ENCODE measurements around the gene KCNN3.
A peak's percentile ranks its signal among the peaks of the same experiment; 100 is the strongest.

Gene KCNN3

GRCh38 chr1:154747740-154748404, 122.2 kb downstream of the KCNN3 start:
- DNase-seq, result peak; percentile 6 to 52 (median 48)

GRCh38 chr1:154747380-154747739, 122.7 kb downstream of the KCNN3 start:
- no peak for DNase-seq

- DNase-seq, result no peak
Observed at GRCh38 chr1:154746622-154747299, 123.3 kb downstream of the KCNN3 start.

GRCh38 chr1:154745750-154746425, 124.2 kb downstream of the KCNN3 start:
- no peak for DNase-seq

- DNase-seq, result no peak
Observed at GRCh38 chr1:154745286-154745731, 124.8 kb downstream of the KCNN3 start.

- no peak for DNase-seq
Observed at GRCh38 chr1:154744352-154745035, 125.6 kb downstream of the KCNN3 start.

- no peak for DNase-seq
Observed at GRCh38 chr1:154743526-154744036, 126.5 kb downstream of the KCNN3 start.

GRCh38 chr1:154742606-154743005, 127.5 kb downstream of the KCNN3 start:
- DNase-seq, result no peak

GRCh38 chr1:154741741-154742495, 128.2 kb downstream of the KCNN3 start:
- no peak for DNase-seq

GRCh38 chr1:154741327-154741726, 128.8 kb downstream of the KCNN3 start:
- no peak for DNase-seq

- DNase-seq, result no peak
Observed at GRCh38 chr1:154739654-154740053, 130.4 kb downstream of the KCNN3 start.

- no peak for DNase-seq
Observed at GRCh38 chr1:154736841-154737240, 133.2 kb downstream of the KCNN3 start.

GRCh38 chr1:154735804-154736168, 134.3 kb downstream of the KCNN3 start:
- no peak for DNase-seq

GRCh38 chr1:154735061-154735803, 134.8 kb downstream of the KCNN3 start:
- DNase-seq, result no peak

GRCh38 chr1:154733621-154734020, 136.5 kb downstream of the KCNN3 start:
- no peak for DNase-seq

- no peak for DNase-seq
Observed at GRCh38 chr1:154730986-154731489, 139.0 kb downstream of the KCNN3 start.

GRCh38 chr1:154730259-154730658, 139.8 kb downstream of the KCNN3 start:
- DNase-seq, result no peak

GRCh38 chr1:154729577-154729976, 140.5 kb downstream of the KCNN3 start:
- no peak for DNase-seq

- no peak for DNase-seq
Observed at GRCh38 chr1:154729031-154729442, 141.0 kb downstream of the KCNN3 start.

- DNase-seq, result no peak
Observed at GRCh38 chr1:154726896-154727753, 143.0 kb downstream of the KCNN3 start.

GRCh38 chr1:154726443-154726842, 143.6 kb downstream of the KCNN3 start:
- no peak for DNase-seq
